ENCODE data around the gene RIN3. TPM values are rescaled to one million over a fixed set of nuclear protein-coding genes. Genes with fewer than 3 reads are reported as not detected.

The RIN3 gene
- total and polyA plus RNA-seq, 2 donors (not counting 3 experiments of a cell fraction or from before 2014, with no cell fraction given): 5.1 to 20.8 TPM

DNA sequence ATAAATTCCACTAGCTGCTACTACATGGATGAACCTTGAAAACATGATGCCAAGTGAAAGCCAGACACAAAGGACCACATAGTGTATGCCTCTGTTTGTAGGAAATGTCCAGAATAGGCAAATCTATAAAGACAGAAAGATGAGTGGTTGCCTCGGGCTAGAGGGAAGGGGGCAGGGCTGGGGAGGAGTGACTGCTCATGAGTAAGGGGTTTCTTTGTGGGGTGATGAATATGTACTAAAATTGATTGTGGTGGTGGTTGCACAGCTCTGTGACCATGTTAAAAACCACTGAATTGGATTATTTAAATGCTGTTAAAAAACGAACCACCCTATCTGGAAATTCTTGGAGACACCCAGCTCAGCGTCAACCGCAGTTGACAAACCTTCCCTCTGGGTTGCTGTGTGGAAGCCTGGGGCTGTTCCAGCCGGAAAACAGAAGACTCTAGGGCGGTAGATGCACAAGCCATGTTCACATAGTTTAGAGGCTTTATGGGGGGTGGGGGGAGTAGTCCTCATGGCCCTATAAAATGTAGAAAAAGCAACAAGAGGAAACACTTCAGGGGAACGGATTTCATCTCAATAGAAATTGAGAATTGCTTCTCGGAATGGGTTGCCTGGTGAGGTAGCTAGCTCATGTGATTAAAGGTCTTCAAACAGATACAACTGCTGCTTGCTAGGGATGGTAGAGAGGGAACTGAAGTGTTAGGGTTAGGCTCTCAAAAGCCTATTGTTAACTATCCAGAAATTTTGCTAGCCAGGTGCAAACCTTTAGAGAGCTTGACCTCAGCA lies 29.4 kb downstream of the RIN3 start:
- H3K9me3 ChIP-seq (replicated peaks; ENCODE audit: control insufficient read depth, insufficient read depth, low read length): no peaks in the 10 kb centered on the region
- CTCF ChIA-PET: no interaction called here
- no peak overlapping the region for H3K27ac ChIP-seq (ENCODE audit: insufficient read depth, low read depth, low read length)
- H3K79me2 ChIP-seq (ENCODE audit: control insufficient read depth, insufficient read depth, low read length): peaks cover 8% of the 10 kb centered on the region
- no peaks in the 10 kb centered on the region for H3K9me1 ChIP-seq (replicated peaks; ENCODE audit: control insufficient read depth, extremely low read depth, insufficient read depth, low read length)
- TF ChIP-seq POLR2A (IDR thresholded peaks at IDR 0.05; ENCODE audit: low read depth, low read length): no peak
- intact Hi-C loops (cut with micrococcal nuclease): loop anchor here (5.0 kb wide), 1 partner anchor 1036 kb away; no protein-coding TSS in a partner anchor
- no peaks in the 10 kb centered on the region for H3K27me3 ChIP-seq (ENCODE audit: control insufficient read depth in 2 of 2, insufficient read depth in 2 of 2, low read length in 2 of 2)
- POLR2A ChIA-PET: interaction anchor here (0.7 kb wide), 1 partner anchor 576 kb away, joined by 3 read pairs; no protein-coding TSS in a partner anchor
- no TSS peak for BruUV-seq (replicated peaks)
- no peak overlapping the region for H2AFZ ChIP-seq (ENCODE audit: low read depth, low read length)
- no peak overlapping the region for H3K4me2 ChIP-seq (ENCODE audit: insufficient read depth, low read length)
- dilution Hi-C loops (cut with MboI; ENCODE audit: extremely low pct_ligation_motif_present, low sequenced_read_pairs): no loop called here
- no peaks in the 10 kb centered on the region for H3K36me3 ChIP-seq (ENCODE audit: control insufficient read depth in 2 of 2, extremely low read depth in 1 of 2, insufficient read depth in 2 of 2, low read length in 2 of 2)
- FAIRE-seq (no peak), DNase-seq (ENCODE audit: low read depth, low spot score) (no peak)
- no peak overlapping the region for H3K4me3 ChIP-seq (replicated peaks in 1 of 3; ENCODE audit: insufficient read depth in 1 of 3, low read depth in 1 of 3, low read length in 3 of 3)
- H3K4me1 ChIP-seq (ENCODE audit: control insufficient read depth, extremely low read depth, insufficient read depth, low read length): peaks cover 26% of the 10 kb centered on the region
- H3K9ac ChIP-seq (replicated peaks; ENCODE audit: extremely low read depth, insufficient read depth, low read length): no peak overlapping the region
- peaks cover 2% of the 10 kb centered on the region for H4K20me1 ChIP-seq (replicated peaks; ENCODE audit: control insufficient read depth, extremely low read depth, insufficient read depth, low read length)

- ChIA-PET CTCF (interaction anchor here (0.8 to 1.1 kb wide), 2 partner anchors 16 to 54 kb away, joined by 3 read pairs; no protein-coding TSS in a partner anchor), POLR2A (interaction anchor here (0.6 kb wide), 1 partner anchor 180 kb away, joined by 4 read pairs; no protein-coding TSS in a partner anchor)
- H3K4me2 ChIP-seq (ENCODE audit: insufficient read depth, low read length): no peak overlapping the region
- H4K20me1 ChIP-seq (replicated peaks; ENCODE audit: control insufficient read depth, extremely low read depth, insufficient read depth, low read length): peaks cover 2% of the 10 kb centered on the region
- H3K9me3 ChIP-seq (replicated peaks; ENCODE audit: control insufficient read depth, insufficient read depth, low read length): no peaks in the 10 kb centered on the region
- FAIRE-seq (no peak), DNase-seq (ENCODE audit: low read depth, low spot score) (no peak)
- H3K4me1 ChIP-seq (ENCODE audit: control insufficient read depth, extremely low read depth, insufficient read depth, low read length): peaks cover 26% of the 10 kb centered on the region
- H3K36me3 ChIP-seq (ENCODE audit: control insufficient read depth in 2 of 2, extremely low read depth in 1 of 2, insufficient read depth in 2 of 2, low read length in 2 of 2): no peaks in the 10 kb centered on the region
- no peaks in the 10 kb centered on the region for H3K27me3 ChIP-seq (ENCODE audit: control insufficient read depth in 2 of 2, insufficient read depth in 2 of 2, low read length in 2 of 2)
- H3K4me3 ChIP-seq (replicated peaks in 1 of 3; ENCODE audit: insufficient read depth in 1 of 3, low read depth in 1 of 3, low read length in 3 of 3): no peak overlapping the region
- intact Hi-C loops (cut with micrococcal nuclease): loop anchor here (5.0 kb wide), 1 partner anchor 1037 kb away; no protein-coding TSS in a partner anchor
- no peak overlapping the region for H2AFZ ChIP-seq (ENCODE audit: low read depth, low read length)
- no peaks in the 10 kb centered on the region for H3K9me1 ChIP-seq (replicated peaks; ENCODE audit: control insufficient read depth, extremely low read depth, insufficient read depth, low read length)
- H3K27ac ChIP-seq (ENCODE audit: insufficient read depth, low read depth, low read length): no peak overlapping the region
- H3K9ac ChIP-seq (replicated peaks; ENCODE audit: extremely low read depth, insufficient read depth, low read length): no peak overlapping the region
- dilution Hi-C loops (cut with MboI; ENCODE audit: extremely low pct_ligation_motif_present, low sequenced_read_pairs): no loop called here
- no peak for TF ChIP-seq FOS (IDR thresholded peaks at IDR 0.05; ENCODE audit: borderline replicate concordance, insufficient read depth, low read length)
- TF ChIP-seq GATA2 (IDR thresholded peaks at IDR 0.05; ENCODE audit: insufficient read depth, insufficient read length, low read depth, low read length): no peak
- TF ChIP-seq, protein P1, sequence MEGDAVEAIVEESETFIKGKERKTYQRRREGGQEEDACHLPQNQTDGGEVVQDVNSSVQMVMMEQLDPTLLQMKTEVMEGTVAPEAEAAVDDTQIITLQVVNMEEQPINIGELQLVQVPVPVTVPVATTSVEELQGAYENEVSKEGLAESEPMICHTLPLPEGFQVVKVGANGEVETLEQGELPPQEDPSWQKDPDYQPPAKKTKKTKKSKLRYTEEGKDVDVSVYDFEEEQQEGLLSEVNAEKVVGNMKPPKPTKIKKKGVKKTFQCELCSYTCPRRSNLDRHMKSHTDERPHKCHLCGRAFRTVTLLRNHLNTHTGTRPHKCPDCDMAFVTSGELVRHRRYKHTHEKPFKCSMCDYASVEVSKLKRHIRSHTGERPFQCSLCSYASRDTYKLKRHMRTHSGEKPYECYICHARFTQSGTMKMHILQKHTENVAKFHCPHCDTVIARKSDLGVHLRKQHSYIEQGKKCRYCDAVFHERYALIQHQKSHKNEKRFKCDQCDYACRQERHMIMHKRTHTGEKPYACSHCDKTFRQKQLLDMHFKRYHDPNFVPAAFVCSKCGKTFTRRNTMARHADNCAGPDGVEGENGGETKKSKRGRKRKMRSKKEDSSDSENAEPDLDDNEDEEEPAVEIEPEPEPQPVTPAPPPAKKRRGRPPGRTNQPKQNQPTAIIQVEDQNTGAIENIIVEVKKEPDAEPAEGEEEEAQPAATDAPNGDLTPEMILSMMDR (IDR thresholded peaks at IDR 0.05; ENCODE audit: extremely low read depth in 1 of 2, insufficient read depth in 1 of 2, low read depth in 1 of 2, low read length in 2 of 2): no peak
- no peak for TF ChIP-seq MYC (IDR thresholded peaks at IDR 0.05; ENCODE audit: low read depth, low read length)
- no peak for TF ChIP-seq JUN (IDR thresholded peaks at IDR 0.05; ENCODE audit: borderline replicate concordance, insufficient read depth, insufficient read length, low read depth)
- BruUV-seq (replicated peaks): no TSS peak
- H3K79me2 ChIP-seq (ENCODE audit: control insufficient read depth, insufficient read depth, low read length): peaks cover 5% of the 10 kb centered on the region
These were observed 30.6 kb downstream of the RIN3 start for GRCh38 chr14:92544051-92544720.
